Umbilical cord (tissue), 2 donors: ENCODE results near the gene KCTD13. TPM values are rescaled to one million over a fixed set of nuclear protein-coding genes. Genes with fewer than 3 reads are reported as not detected.
"Not testable (repeated sequence)": the region's sequence is repeated elsewhere in the genome, so short reads cannot be mapped to it uniquely, and the experiment has no call there.

Experiments
- DNase-seq: peaks from one replicate; pipeline ENCODE4 v3.0.0-alpha.2; 2015; ENCODE audit warnings: low spot score
- total RNA-seq: library from RNA; depleted of rRNA; stranded (reverse); fragments of >200 nt; gene quantifications from one replicate; pipeline ENCODE4 v1.2.3, GENCODE V29; 2014; ENCODE audit warnings: low replicate concordance; ENCODE audit not compliant: insufficient read depth

Gene KCTD13, protein sequence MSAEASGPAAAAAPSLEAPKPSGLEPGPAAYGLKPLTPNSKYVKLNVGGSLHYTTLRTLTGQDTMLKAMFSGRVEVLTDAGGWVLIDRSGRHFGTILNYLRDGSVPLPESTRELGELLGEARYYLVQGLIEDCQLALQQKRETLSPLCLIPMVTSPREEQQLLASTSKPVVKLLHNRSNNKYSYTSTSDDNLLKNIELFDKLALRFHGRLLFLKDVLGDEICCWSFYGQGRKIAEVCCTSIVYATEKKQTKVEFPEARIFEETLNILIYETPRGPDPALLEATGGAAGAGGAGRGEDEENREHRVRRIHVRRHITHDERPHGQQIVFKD
- 9.4 TPM for total RNA-seq

DNA sequence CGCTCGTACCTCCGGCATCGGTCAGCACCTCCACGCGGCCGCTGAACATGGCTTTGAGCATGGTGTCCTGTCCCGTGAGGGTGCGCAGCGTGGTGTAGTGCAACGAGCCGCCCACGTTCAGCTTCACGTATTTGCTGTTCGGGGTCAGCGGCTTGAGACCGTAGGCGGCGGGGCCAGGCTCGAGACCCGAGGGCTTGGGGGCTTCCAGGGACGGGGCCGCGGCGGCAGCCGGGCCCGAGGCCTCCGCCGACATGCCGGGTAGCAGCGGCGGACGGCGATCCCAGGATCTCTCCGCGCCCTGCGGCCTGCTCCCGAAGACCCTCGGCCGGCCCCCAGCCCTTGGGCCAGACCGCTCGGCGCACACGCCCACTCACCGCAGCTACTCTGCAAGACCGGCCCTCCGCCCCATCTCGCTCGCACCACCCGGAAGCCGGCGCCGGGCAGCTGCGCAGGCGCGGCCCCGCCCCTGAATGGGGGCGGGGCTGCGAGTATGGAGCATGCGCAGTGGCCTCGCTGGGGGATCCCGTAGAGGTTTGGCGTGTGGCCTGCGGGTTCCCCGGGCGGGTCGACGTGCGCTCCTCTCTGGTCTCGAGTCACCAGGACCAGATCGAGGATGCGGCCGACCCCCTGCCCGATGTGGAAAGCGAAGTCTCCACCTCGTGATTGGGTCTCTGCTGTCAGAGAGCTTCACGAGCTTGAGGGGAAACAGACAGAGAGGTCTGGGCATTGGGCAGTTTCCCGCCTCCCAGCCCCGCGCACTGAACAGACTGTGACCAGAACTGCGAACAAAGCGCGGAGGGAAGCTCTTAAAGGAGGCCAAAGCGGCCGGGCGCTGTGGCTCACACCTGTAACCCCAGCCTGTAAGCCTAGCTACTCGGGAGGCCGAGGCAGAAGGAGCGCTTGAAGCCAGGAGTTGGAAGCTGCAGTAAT is at the start of gene KCTD13:
TSS of gene KCTD13 (minus strand) at position 446 of the 930 bp plus-strand sequence. CDS start at position 253, 193 bp downstream.
- peak; percentile 91 for DNase-seq

DNA sequence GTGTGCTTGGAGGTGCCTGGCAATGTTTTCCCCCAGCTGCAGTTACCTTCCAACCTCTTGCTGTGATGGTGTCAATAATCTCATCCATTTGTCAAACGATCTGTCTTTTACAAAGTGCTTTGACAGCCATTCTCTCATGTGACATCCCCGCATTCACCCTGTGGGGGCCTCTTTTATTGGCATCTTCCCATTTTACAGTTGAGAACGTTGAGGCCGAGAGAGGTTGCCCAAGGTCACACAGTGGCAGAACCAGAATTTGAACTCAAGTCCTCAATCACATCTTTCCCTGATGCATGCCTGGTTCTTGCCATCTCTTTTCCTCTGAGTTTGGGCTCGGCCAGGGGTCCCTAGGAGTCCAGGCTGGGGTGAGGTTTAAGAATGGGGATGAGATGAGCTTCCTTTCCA is 49.1 kb upstream of the KCTD13 start:
- no peak for DNase-seq

DNA sequence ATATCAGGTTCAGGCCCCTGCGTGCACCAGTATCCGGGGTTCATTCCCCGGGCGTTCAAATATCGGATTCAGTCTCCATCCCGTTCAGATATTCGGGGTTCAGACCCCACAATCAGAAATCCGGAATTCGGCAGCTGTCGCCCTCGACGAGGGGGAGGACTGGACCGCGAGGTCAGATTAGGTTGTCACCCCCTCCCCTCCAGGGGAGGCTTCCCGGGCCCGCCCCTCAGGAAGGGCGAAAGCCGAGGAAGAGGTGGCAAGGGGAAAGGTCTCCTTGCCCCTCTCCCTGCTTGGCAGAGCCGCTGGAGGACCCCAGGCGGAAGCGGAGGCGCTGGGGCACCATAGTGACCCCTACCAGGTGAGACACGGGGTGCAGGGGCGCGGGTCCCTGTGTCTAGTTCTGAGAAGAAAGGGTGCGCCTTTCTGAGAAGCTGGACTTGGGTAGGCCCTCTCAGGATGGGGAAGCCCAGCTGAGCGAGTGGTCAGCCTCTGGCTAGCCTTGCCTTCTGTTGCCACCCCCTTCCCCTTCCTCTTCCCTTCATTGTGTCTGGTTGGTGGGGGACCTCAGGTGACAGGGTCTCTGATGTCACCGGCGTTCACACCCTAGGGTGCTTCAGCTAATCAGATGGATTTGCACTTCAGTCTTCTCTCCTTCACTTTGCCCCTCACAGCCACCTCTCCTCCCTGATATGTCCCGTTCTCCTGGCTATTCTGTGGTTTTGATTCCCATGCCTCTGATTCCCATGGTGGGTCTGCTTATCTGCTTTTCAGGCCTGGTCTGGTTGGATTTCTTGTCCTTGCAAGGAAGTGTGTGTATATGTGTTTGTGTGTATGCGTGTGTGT is 48.5 kb upstream of the KCTD13 start:
- peak; percentile 44 for DNase-seq

DNA sequence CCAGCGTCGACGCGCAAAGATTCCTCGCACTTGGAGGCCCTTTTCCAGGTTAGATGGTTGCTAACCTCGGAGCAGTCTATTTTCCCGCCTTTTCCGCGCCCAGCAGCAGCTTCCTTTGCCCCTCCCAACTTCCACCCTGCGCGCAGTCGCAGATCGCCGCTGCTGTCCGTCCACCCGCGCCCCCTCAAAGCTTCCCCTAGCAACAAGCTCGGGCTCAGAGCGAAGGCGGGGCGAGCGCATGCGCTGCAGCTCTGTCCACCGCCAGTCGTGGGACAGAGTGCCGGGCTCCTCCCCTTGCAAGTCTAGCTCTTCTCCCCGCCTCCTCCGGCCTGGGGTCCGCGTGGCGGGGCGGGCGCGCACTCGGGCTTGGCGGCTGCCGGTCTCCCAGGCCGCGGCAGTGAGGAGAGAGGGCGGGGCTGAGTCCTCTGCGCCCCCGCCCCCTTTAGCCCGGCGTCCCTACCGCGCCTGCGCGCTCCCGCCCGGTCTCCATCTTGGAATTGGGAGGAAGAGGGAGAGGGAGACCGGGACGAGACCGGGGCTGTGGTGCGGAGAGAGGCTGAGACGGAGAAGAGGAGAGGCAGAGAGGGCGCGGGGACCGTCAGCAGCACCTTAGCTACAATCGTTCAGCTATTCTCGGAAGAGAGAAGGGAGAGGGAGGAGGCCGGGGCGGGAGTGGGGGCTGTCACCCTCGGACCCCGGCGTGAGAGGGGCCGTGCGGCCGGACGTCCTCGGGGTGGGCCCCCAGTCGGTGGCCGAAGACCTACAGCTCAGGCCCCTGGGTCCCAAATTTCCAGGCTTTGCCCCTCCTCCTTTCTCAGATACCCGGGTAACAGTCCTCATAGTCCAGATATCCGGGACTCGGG is 47.6 kb upstream of the KCTD13 start, which contains the start of gene TAOK2:
TSS of gene TAOK2 (plus strand) at position 485 of the 863 bp plus-strand sequence. CDS start 3,905 bp downstream, outside the sequence.
- peak; percentile 100 for DNase-seq

DNA sequence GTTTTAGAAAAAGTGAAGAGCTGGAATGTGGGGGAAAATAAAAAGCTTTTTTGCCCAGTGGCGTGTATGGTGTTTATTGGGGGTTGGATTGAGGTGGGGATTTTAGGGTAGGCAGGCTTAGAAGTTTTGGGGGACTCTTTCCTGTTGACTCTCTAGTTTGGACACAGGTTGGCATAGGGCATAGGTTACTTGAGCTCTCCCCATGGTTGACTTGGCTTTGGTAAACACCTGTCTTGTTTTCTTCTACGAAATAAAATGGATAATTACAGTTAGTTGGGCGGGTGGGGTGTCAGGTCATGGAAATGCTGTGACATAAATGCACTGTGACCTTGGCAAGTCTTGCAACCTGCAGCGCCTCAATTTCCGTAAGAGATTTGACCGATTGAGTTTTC is 47.0 kb upstream of the KCTD13 start:
- no peak for DNase-seq

DNA sequence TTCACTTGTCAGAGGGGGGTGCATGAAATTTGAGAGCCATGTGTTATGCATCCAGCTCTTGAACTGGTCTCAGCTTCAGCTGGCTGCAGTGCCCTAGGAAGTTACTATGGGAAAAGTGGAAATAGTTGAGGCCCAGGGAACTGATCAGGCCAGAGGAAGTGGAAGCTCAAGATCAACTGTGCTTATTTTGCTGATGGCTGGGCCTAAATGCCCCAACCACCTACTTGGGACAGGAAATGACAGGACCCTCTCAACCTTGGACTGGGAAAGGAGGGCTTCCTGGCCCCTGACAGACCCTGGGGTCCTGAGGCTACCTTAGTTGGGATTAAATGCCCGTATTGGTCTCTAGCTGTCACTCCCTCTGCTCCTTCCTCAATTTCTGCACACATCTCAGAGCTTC is 46.5 kb upstream of the KCTD13 start:
- no peak for DNase-seq

DNA sequence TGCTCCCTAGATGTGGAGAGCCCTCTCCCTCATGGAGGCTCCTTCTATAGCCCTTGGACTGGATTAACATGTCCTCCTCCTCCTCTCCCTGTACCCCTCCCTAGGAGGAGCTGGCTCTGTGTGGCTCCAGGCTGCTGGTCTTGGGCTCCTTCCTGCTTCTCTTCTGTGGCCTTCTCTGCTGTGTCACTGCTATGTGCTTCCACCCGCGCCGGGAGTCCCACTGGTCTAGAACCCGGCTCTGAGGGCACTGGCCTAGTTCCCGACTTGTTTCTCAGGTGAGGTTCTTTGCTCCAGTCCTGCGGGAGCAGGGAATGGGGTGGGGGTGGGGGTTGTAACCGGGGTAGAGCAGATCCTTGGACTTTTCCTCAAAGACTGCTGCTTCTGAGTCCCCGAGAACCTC is 45.3 kb upstream of the KCTD13 start:
- no peak for DNase-seq

DNA sequence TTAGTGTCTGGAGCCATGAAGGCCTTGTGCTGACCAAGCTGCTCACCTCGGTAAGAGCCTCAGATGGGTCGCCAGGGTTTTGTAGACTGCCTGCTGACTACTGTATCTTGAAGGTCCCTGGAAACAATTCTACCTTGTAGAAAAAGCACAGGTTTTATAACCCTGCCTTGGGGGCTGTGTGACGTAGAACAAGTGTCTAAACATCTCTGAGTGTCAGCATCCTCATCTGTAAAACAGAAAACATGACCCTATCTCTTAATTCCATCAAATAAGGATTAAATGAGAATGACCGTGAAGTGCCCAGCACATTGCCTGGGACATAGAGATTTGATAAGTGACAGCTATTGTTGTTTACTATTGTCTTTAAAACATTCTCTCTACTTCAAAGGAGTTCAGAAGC is 42.2 kb upstream of the KCTD13 start:
- DNase-seq, result no peak

DNA sequence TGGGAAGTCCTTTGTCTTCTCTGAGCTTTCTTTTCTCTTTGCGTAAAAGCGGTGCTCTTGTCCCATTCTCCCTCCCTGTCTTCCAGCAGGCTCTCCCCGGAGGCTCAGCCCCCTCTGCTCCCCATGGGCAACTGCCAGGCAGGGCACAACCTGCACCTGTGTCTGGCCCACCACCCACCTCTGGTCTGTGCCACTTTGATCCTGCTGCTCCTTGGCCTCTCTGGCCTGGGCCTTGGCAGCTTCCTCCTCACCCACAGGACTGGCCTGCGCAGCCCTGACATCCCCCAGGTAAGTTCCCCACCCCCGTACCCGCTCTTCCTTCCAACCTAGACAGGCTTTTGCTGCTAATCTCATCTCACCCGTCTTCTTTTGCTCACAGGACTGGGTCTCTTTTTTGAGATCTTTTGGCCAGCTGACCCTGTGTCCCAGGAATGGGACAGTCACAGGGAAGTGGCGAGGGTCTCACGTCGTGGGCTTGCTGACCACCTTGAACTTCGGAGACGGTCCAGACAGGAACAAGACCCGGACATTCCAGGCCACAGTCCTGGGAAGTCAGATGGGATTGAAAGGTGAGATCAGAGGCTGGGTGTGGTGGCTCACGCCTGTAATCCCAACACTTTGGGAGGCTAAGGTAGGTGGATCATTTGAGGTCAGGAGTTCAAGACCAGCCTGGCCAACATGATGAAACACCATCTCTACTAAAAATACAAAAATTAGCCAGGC is 37.2 kb upstream of the KCTD13 start:
- no peak for DNase-seq

DNA sequence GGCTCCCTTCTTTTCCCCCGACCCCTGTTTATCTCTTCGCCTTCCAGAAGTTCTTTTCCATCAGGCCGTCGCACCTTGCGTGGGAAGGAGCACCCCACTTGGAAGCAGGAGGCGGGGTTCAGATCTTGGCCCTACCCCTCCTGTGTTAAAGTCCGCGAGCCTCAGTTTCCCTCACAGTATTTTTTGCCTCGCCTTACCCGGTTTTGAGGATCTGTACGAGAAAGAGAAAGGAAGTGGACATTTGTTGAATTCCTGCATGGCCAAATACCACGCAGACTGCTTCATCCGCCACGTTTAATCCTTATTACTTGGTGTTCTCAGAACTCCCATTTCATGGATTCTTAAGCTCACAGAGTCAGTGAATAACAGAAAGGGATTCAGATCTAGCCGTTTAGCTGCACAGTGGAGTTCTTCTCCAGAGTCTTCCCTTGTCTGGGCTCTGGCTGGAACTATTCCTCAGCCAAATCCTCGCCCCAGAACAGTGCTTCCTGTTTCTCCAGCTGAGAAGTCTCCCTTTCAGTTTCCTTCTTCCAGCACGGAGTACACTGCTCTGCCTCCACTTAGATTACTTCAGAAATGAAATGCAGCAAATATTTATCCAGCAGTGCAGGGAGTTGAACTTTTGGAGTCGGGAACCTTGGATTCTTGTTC is 36.4 kb upstream of the KCTD13 start:
- DNase-seq, result peak; percentile 65

DNA sequence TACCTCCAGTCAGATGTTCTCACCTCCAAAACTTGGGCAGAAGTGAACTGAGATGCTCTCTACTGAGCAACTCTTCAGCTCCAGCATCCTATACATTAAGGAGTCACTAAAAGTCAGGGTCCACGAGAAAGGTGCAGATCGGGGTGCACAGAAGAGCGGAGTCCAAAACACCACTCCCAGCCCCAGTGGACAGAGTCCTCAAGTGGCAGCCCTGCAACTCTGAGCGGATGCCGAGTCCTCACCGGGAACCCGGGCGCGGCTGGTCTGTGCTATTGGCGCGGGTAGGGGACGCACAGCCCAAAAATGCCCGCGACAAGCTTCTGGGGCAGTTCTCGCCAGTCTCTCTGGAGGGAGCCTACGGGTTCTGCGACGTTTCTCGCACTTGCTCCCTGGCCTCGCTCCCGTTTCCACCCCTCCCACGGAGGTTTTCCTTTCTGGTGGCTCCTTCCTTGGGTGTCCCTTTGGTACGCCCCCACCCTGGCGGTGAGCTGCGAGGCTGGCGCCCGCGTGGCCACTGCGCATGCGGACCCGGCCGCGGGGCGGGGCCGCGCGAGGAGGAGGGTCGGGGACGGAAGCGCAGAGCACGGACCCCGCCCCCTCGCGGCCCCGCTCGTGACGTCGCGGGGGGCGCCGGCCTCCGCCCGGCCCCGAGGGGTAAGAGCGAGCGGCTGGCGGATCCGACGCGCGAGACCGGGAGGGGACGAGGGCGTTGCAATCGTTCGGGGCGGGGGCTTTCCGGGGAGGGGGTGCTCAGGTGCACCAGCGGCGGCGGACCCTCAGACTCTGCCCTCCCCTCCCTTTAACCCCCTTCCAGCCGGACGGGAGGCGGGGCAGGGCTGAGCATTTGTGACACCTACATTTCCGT is 35.7 kb upstream of the KCTD13 start, which contains the start of gene TMEM219:
TSS of gene TMEM219 (plus strand) at position 601 of the 865 bp plus-strand sequence. CDS start 1,065 bp downstream, outside the sequence.
- DNase-seq, result peak; percentile 96

DNA sequence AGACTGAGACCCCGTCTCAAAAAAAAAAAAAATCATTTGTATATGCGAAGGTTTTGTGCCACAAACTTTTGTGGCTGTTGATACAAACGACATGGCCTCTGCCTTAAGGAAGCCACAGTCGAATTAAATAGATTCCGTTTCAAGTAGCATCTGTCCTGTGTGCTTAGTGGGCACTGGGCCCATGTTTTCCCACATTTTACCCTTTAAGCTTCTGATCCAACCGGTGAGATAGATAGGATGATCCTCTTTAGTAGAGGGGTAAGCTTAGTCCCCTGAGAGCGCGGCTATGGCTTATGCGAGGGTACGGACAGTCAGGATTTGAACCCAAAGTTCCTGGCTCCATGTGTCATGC is 35.1 kb upstream of the KCTD13 start:
- DNase-seq, result no peak

DNA sequence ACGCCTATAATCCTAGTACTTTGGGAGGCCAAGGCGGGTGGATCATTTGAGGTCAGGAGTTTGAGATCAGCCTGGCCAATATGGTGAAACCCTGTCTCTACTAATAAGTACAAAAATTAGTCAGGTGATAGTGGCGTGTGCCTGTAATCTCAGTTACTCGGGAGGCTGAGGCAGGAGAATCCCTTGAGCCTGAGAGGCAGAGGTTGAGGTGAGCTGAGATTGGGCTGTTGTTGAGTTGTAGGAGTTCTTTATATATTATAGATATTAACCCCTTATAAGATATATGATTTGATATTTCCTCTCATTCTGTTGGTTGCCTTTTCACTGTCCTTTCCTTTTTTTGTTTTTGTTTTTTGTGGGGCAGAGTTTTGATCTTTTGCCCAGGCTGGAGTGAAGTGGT is 33.8 kb upstream of the KCTD13 start:
- DNase-seq, result not testable (repeated sequence)

DNA sequence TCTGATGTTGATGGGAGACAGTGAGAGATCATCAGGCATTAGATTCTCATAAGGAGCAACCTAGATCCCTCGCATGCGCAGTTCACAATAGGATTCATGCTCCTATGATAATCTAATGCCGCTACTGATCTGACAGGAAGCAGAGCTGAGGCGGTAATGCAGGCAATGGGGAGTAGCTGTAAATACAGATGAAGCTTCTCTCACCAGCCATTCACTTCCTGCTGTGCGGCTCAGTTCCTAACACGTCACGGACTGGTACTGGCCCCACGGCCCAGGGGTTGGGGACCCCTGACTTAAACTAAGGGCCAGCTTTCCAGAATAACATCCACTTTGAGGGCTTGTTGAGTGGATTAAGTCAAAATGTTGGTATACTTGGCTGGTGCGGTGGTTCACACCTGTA is 33.3 kb upstream of the KCTD13 start:
- DNase-seq, result no peak

DNA sequence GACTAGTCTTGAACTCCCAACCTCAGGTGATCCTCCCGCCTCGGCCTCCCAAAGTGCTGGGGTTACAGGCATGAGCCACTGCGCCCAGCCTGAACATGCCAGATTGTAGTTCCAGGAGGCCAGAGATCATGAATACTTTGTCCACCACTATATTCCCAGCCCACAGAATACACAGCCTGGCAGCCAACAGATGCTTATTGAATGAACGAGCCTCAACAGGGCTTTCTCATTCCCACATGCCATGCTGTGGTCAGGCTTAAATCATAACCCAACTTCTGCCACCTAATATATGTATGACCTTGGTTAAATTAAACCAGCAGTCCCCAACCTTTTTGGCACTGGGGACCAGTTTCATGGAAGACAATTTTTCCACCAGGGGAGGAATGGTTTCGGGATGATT is 32.7 kb upstream of the KCTD13 start:
- DNase-seq, result no peak

DNA sequence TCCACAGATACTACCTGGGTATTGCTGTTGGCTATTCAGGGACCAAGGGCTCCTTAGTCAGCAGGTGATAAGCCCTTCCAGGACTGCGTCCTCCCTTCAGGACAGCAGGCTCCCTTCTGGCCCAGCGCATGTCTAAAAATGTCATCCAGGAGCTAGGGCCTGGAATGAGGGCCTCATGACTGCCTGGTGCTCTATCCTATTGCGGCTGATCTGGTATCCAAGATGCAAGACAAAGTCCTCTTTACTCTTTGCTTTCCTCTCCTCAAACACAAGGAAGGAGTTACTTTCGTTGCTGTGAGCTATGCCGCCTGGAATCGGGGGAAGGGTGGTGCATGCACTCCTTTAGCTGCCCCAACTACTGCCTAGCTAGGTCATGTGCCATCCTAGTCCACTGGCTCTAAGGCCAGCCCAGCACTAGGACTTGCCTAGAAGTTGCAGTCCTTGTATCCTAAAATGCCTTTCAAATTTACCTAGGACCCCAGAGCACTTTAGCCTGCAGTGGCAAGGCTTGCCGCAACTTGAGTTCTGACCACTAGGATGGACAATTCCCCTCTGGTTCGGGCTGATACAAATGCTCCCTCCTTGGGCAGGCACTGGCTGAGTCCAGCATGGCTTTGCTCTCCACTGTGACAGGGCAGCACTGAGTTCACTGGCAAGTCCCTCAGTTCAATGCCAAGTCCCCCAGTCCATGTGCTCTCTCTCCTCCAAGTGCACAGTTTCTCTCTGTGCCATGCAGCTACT is 25.8 kb upstream of the KCTD13 start:
- no peak for DNase-seq

DNA sequence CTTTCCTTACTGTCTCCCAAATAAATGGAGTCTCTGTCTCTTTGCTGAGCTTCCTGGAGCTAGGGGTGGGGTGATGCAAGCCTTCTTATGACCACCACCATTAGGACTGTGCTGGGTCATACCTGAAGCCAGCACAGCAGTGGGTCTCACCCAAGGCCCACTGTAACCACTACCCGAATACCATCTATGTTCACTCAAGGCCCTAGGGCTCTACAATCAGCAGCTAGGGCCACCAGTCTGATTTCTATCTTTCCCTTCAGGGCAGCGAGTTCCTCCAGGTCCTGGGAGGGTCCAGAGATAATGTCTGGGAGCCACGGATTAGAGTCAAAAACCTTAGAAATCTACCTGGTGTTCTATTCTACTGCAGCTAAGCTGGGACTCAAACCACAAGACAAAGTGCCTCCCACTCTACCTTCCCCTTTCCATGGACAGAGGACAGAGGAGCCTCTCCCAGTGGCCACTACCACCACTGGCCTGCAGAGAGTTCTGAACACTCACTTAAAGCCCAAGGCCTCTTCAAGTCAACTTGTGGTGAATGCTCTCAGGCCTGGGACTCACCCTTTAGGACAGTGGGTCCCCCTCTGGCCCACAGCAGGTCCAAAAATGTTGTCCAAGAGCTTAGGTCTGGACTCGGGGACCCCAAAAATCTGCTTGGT is 24.9 kb upstream of the KCTD13 start:
- DNase-seq, result no peak
